Measurements from ENCODE around the gene SIAH3. TPM values are rescaled to one million over a fixed set of nuclear protein-coding genes. Genes with fewer than 3 reads are reported as not detected.

SIAH3 gene
- total and polyA plus RNA-seq, 10 of the 15 experiments (the other 5 are each of a cell fraction or from before 2014, with no cell fraction given) = not detected

DNA sequence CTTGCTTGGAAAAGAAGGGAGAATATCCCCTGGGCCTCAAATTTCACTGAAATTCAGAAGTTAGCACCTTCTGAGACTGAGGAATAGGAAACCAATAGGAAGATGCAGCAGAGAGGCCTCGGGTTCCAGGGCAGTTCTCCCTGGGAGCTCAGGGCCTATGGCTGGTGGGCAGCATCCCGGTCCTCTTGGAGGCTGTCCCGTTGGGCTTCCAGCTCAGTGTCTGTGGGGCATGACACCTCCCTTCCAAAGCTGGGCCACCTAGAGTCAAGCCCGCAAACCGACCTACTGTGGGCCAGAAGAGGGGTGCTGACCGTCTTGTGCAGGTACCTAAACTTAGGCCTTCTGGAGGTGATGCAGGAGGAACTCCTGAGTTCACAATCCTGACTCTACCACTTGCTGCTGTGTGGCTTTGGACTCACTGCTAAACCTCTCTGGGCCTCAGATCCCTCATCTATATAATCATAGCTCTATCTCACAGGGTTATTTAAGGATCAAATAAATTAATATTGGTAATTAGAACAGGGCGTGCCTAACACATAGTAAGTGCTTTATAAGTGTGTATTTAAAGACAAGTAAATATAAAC, 17.1 kb downstream of the SIAH3 start:
- POLR2A ChIA-PET = no interaction called here
- no peak for TF ChIP-seq RUNX3 (IDR thresholded peaks at IDR 0.05; ENCODE audit: low read length)
- no peak for TF ChIP-seq ZNF24 (IDR thresholded peaks at IDR 0.05)
- no peak for TF ChIP-seq EGR1 (IDR thresholded peaks at IDR 0.05; ENCODE audit: borderline replicate concordance in 1 of 2, low read depth in 2 of 2, low read length in 2 of 2)
- no peak for TF ChIP-seq SREBF1 (IDR thresholded peaks at IDR 0.05; ENCODE audit: low read length)
- no peak for TF ChIP-seq TCF12 (IDR thresholded peaks at IDR 0.05; ENCODE audit: low read depth, low read length)
- TF ChIP-seq KAT2A (conservative IDR thresholded peaks at IDR 0.05; ENCODE audit: control insufficient read depth, low read depth, low read length) = no peak
- no peak for TF ChIP-seq ZSCAN29 (IDR thresholded peaks at IDR 0.05)
- TF ChIP-seq, protein P1, sequence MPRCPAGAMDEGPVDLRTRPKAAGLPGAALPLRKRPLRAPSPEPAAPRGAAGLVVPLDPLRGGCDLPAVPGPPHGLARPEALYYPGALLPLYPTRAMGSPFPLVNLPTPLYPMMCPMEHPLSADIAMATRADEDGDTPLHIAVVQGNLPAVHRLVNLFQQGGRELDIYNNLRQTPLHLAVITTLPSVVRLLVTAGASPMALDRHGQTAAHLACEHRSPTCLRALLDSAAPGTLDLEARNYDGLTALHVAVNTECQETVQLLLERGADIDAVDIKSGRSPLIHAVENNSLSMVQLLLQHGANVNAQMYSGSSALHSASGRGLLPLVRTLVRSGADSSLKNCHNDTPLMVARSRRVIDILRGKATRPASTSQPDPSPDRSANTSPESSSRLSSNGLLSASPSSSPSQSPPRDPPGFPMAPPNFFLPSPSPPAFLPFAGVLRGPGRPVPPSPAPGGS (IDR thresholded peaks at IDR 0.05; ENCODE audit: borderline replicate concordance, insufficient read depth, low read depth, low read length, poor library complexity, severe bottlenecking) = no peak
- no peak for TF ChIP-seq ASH2L (IDR thresholded peaks at IDR 0.05; ENCODE audit: borderline replicate concordance, low read depth)
- no peak for TF ChIP-seq WRNIP1 (IDR thresholded peaks at IDR 0.05; ENCODE audit: borderline replicate concordance, low read depth, low read length)
- TF ChIP-seq STAT1 (conservative IDR thresholded peaks at IDR 0.05) = no peak
- no peak for TF ChIP-seq ZNF207 (IDR thresholded peaks at IDR 0.05; ENCODE audit: borderline replicate concordance)
- no peak for TF ChIP-seq ESRRA (IDR thresholded peaks at IDR 0.05; ENCODE audit: low read length)
- no peak for TF ChIP-seq ETV6 (conservative IDR thresholded peaks at IDR 0.05 in 1 of 2, IDR thresholded peaks at IDR 0.05 in 1 of 2; ENCODE audit: borderline replicate concordance in 1 of 2, low read depth in 1 of 2)
- TF ChIP-seq GATAD2B (conservative IDR thresholded peaks at IDR 0.05; ENCODE audit: low read depth) = no peak
- DNase-seq (ENCODE audit: low read depth, low spot score) = no peak

More for the DNA sequence above, 17.1 kb downstream of the SIAH3 start:
- Histone ChIP-seq H3K4me3 (no peak overlapping the region), H3K9me3 (replicated peaks; ENCODE audit: control insufficient read depth, insufficient read depth, low read length) (no peaks in the 10 kb centered on the region), H3K9ac (ENCODE audit: control insufficient read depth, insufficient read depth, low read length) (no peak overlapping the region), H3K79me2 (ENCODE audit: control insufficient read depth, insufficient read depth, low read length) (no peaks in the 10 kb centered on the region), H3K36me3 (ENCODE audit: control insufficient read depth in 2 of 2, insufficient read depth in 2 of 2, low read length in 1 of 2) (no peaks in the 10 kb centered on the region), H4K20me1 (ENCODE audit: control insufficient read depth, insufficient read depth) (no peaks in the 10 kb centered on the region; the same call in 1 of the 2 replicates), H2AFZ (ENCODE audit: control insufficient read depth, low read depth, low read length) (no peak overlapping the region), H3K27ac (ENCODE audit: control insufficient read depth, insufficient read depth) (no peak overlapping the region), H3K4me1 (ENCODE audit: control insufficient read depth, insufficient read depth, low read length) (no peaks in the 10 kb centered on the region), H3K4me2 (ENCODE audit: control insufficient read depth, insufficient read depth) (no peak overlapping the region), H3K27me3 (replicated peaks in 1 of 2; ENCODE audit: control insufficient read depth in 2 of 2, insufficient read depth in 2 of 2, low read length in 1 of 2) (no peaks in the 10 kb centered on the region; a peak in 2 of 4 replicates)
- ATAC-seq = no peak
- ChIA-PET SMC1A (ENCODE audit: uncharacterized antibody, unreplicated experiment) (interaction anchor here (1.0 to 1.2 kb wide), 2 partner anchors 8 to 9 kb away, joined by 3 to 5 read pairs; no protein-coding TSS in a partner anchor), CTCF (interaction anchor here (1.6 kb wide), 1 partner anchor 10 kb away, joined by 5 read pairs; no protein-coding TSS in a partner anchor), RAD21 (ENCODE audit: unreplicated experiment) (no interaction called here)
- BruUV-seq (replicated peaks) = no TSS peak
- intact Hi-C loops (cut with micrococcal nuclease; ENCODE audit: unreplicated experiment) = no loop called here
- no peak for FAIRE-seq
- in situ Hi-C loops (cut with MboI) = no loop called here
- WGBS (ENCODE audit: insufficient coverage, insufficient replicate concordance, low lambda C conversion rate, missing lambda C conversion rate) = 21% methylated on average over 7 of the region's 7 CpGs

Measured in GM12878 (cell line).